ENCODE results near the gene SENP1. TPM values are rescaled to one million over a fixed set of nuclear protein-coding genes. Genes with fewer than 3 reads are reported as not detected.

SENP1 gene
- total RNA-seq, 1 experiment from 2014 or later, result 28.8 TPM

GRCh38 chr12:48067250-48067938 is 38.5 kb downstream of the SENP1 start:
- H3K23me2 ChIP-seq (ENCODE audit: insufficient read length, low read depth, low read length, poor library complexity, severe bottlenecking), result no peaks in the 10 kb centered on the region
- no peak overlapping the region for H3K27ac ChIP-seq (ENCODE audit: insufficient read length, low read depth, low read length)
- H3K4ac ChIP-seq (ENCODE audit: low read depth, low read length), result no peak overlapping the region
- no peak overlapping the region for H3K27ac Mint-ChIP-seq
- H4K91ac ChIP-seq (ENCODE audit: insufficient read length, low read depth, low read length), result no peak overlapping the region
- H3K27me3 Mint-ChIP-seq (ENCODE audit: low read depth), result no peaks in the 10 kb centered on the region
- no peak overlapping the region for H2BK15ac ChIP-seq (ENCODE audit: low read depth, low read length)
- H3K79me1 ChIP-seq (ENCODE audit: insufficient read depth, low read depth, low read length, poor library complexity, severe bottlenecking), result no peaks in the 10 kb centered on the region
- H3K56ac ChIP-seq (ENCODE audit: insufficient read length, low read depth, low read length), result no peak overlapping the region
- no CpG with 5 or more reads among the region's 4 CpGs for WGBS (ENCODE audit: extremely low coverage, insufficient read length, low lambda C conversion rate)
- H3K27me3 ChIP-seq (ENCODE audit: insufficient read depth, low read length), result no peaks in the 10 kb centered on the region
- no peaks in the 10 kb centered on the region for H3K4me1 ChIP-seq (ENCODE audit: insufficient read depth, low read length)
- no peak overlapping the region for H2BK20ac ChIP-seq (ENCODE audit: low read depth, low read length, poor library complexity, severe bottlenecking)
- no peaks in the 10 kb centered on the region for H3K79me2 ChIP-seq (ENCODE audit: insufficient read depth, low read length)
- no peaks in the 10 kb centered on the region for H3K9me3 ChIP-seq (ENCODE audit: control insufficient read depth, low read depth, low read length)
- DNase-seq, result no peak
- no peak overlapping the region for H3K23ac ChIP-seq (ENCODE audit: insufficient read length, low read depth, low read length)
- no peak overlapping the region for H2BK12ac ChIP-seq (ENCODE audit: insufficient read length, low read depth, low read length)
- no peak overlapping the region for H4K5ac ChIP-seq (ENCODE audit: insufficient read length, low read depth, low read length)
- no peak overlapping the region for H2BK5ac ChIP-seq (ENCODE audit: insufficient read length, low read length)
- no peak overlapping the region for H3K9ac ChIP-seq (ENCODE audit: extremely low read depth, insufficient read length, low read length)
- H3K4me3 Mint-ChIP-seq, result no peak overlapping the region
- H3K36me3 Mint-ChIP-seq (ENCODE audit: insufficient read depth in 1 of 3, low read depth in 3 of 3), result peaks cover 10 to 61% (median 53%) of the 10 kb centered on the region in 3 experiments; a peak in 5 of 7 replicates
- no peak for TF ChIP-seq CTCF (conservative IDR thresholded peaks at IDR 0.05)
- H4K8ac ChIP-seq (replicated peaks; ENCODE audit: insufficient read length, low read depth, low read length), result no peak overlapping the region
- H2BK120ac ChIP-seq (ENCODE audit: low read depth, low read length, poor library complexity, severe bottlenecking), result no peak overlapping the region
- no peaks in the 10 kb centered on the region for H3K4me1 Mint-ChIP-seq
- H3K9me3 Mint-ChIP-seq, result no peaks in the 10 kb centered on the region
- H3K4me2 ChIP-seq (ENCODE audit: insufficient read depth, insufficient read length, low read length), result no peak overlapping the region
- H3K18ac ChIP-seq (ENCODE audit: insufficient read length, low read depth, low read length), result no peak overlapping the region
- H2AK5ac ChIP-seq (ENCODE audit: insufficient read length, low read length), result no peak overlapping the region
- no peak overlapping the region for H3T11ph ChIP-seq (ENCODE audit: low read length)
- no peak overlapping the region for H3K14ac ChIP-seq (ENCODE audit: insufficient read depth, low read length)
- no peaks in the 10 kb centered on the region for H4K20me1 ChIP-seq (ENCODE audit: control insufficient read depth, insufficient read depth, insufficient read length)
- no peak overlapping the region for H2AFZ ChIP-seq (ENCODE audit: low read length)
